ENCODE measurements around the gene TJAP1.

- TF ChIP-seq, protein P1, sequence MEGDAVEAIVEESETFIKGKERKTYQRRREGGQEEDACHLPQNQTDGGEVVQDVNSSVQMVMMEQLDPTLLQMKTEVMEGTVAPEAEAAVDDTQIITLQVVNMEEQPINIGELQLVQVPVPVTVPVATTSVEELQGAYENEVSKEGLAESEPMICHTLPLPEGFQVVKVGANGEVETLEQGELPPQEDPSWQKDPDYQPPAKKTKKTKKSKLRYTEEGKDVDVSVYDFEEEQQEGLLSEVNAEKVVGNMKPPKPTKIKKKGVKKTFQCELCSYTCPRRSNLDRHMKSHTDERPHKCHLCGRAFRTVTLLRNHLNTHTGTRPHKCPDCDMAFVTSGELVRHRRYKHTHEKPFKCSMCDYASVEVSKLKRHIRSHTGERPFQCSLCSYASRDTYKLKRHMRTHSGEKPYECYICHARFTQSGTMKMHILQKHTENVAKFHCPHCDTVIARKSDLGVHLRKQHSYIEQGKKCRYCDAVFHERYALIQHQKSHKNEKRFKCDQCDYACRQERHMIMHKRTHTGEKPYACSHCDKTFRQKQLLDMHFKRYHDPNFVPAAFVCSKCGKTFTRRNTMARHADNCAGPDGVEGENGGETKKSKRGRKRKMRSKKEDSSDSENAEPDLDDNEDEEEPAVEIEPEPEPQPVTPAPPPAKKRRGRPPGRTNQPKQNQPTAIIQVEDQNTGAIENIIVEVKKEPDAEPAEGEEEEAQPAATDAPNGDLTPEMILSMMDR (IDR thresholded peaks at IDR 0.05) = no peak
- no peak for TF ChIP-seq POLR2A (IDR thresholded peaks at IDR 0.05)
These were observed 69.9 kb downstream of the TJAP1 start for GRCh38 chr6:43547222-43547621.

Measured in testis (tissue), 2 donors.